ENCODE measurements around the gene AHDC1.

Gene AHDC1

GRCh38 chr1:27564710-27565649 is 39.0 kb downstream of the AHDC1 start:
- no peak for TF ChIP-seq GATA3 (IDR thresholded peaks at IDR 0.05; ENCODE audit: low read depth, low read length)
- no peak for TF ChIP-seq GATA2 (IDR thresholded peaks at IDR 0.05; ENCODE audit: low read depth, low read length)

DNA sequence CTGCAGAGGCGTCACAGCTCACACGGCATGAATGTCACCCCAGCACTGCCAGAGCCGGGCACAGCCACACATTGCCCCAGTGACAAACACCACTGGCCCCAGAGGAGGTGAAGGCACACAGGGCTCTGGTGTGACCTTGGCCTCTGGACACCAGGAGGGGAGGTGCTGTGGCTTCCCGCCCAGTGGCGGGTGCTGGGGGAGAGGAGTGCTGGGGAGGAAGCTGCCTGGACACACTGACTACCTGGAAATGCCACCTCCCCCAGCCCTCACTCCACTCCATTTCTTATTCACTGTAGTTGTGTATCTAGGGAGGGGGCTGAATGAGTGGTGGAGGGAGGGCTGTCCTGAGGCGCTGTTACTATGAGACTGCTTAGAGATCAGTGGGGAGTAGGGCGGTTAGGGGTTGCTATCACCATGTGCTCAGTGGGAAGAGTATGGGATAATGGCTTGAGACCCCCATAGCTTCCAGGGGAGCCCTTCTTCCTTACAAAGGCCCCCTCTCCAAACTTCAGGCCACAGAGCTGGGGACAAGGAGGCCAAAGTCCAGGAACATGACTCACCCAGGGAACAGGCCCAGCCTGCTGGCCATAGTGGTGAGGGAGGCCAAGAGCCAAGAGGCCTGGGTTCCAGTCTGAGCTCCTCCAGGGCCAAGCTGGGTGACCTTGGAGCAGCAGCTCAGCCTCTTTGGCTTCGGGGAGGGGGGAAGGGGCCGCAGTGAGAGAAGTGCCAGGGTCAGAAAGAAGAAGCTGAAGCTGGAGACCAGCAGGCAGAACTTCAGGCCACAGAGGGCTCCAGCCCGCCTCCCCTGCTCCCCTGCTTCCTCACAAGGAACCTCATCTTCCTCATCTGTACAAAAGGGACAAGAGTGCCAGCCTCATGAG is 40.1 kb downstream of the AHDC1 start:
- TF ChIP-seq GATA3 (IDR thresholded peaks at IDR 0.05; ENCODE audit: low read depth, low read length) (no peak), GATA2 (IDR thresholded peaks at IDR 0.05; ENCODE audit: low read depth, low read length) (no peak)

DNA sequence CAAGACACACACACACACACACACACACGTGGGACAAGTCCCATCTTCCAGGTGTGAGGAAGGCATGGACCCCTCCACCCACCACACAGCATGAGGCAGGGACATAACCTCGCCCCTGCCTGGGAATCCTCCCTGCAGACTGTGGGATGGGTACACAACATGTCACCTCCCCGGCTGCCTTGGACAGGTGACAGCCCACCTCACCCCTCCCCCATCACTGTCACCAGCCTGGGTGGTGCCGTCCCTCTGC is 40.7 kb downstream of the AHDC1 start:
- no peak for TF ChIP-seq GATA2 (IDR thresholded peaks at IDR 0.05; ENCODE audit: low read depth, low read length)
- TF ChIP-seq GATA3 (IDR thresholded peaks at IDR 0.05; ENCODE audit: low read depth, low read length), result no peak

- no peak for TF ChIP-seq GATA2 (IDR thresholded peaks at IDR 0.05; ENCODE audit: low read depth, low read length)
- TF ChIP-seq GATA3 (IDR thresholded peaks at IDR 0.05; ENCODE audit: low read depth, low read length), result no peak
Measured at GRCh38 chr1:27562534-27563340, 41.2 kb downstream of the AHDC1 start.

- no peak for TF ChIP-seq GATA3 (IDR thresholded peaks at IDR 0.05; ENCODE audit: low read depth, low read length)
- no peak for TF ChIP-seq GATA2 (IDR thresholded peaks at IDR 0.05; ENCODE audit: low read depth, low read length)
Measured at GRCh38 chr1:27562021-27562420, 41.9 kb downstream of the AHDC1 start.

- no peak for TF ChIP-seq GATA2 (IDR thresholded peaks at IDR 0.05; ENCODE audit: low read depth, low read length)
- TF ChIP-seq GATA3 (IDR thresholded peaks at IDR 0.05; ENCODE audit: low read depth, low read length), result no peak
Measured at GRCh38 chr1:27561124-27561899, 42.6 kb downstream of the AHDC1 start.

- TF ChIP-seq GATA2 (IDR thresholded peaks at IDR 0.05; ENCODE audit: low read depth, low read length) (no peak), GATA3 (IDR thresholded peaks at IDR 0.05; ENCODE audit: low read depth, low read length) (no peak)
Measured at GRCh38 chr1:27560268-27561123, 43.4 kb downstream of the AHDC1 start.

GRCh38 chr1:27559466-27560030 is 44.4 kb downstream of the AHDC1 start:
- TF ChIP-seq GATA2 (IDR thresholded peaks at IDR 0.05; ENCODE audit: low read depth, low read length), result no peak
- TF ChIP-seq GATA3 (IDR thresholded peaks at IDR 0.05; ENCODE audit: low read depth, low read length), result no peak

DNA sequence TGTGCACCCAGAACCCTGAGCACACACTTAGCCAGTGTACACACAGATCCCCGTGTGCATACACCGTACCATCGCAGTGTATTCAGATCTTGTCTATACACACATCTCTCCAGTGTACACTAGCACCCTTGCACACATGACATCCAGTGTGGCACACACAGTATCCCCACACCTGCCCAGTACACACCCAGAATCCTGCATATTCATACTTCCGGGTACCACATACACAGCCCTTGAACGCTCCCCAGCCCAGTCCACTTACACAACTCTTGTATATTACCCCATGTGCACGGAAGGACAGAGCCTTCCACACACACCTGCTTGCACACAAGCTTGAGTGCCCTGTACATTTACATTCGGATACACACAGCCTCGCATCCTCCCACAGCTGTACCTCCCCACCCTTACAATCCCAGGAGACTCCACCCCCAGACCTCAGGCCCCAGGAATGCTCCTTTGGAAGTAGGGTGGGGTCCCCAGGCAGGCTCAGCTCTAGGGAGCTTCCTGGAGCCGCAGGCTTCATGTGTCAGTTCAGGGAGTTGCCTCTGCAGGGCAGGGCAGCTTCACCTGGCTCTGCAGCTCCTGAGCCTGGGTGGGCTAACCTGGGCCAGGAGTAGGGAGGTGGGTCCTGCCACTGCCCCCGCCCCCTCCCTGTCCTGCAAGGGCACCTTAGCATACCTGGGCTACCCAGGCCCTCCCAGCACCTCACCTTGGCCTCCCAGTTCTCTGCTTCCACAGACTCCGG is 46.2 kb downstream of the AHDC1 start:
- TF ChIP-seq GATA2 (IDR thresholded peaks at IDR 0.05; ENCODE audit: low read depth, low read length) (no peak), GATA3 (IDR thresholded peaks at IDR 0.05; ENCODE audit: low read depth, low read length) (no peak)

DNA sequence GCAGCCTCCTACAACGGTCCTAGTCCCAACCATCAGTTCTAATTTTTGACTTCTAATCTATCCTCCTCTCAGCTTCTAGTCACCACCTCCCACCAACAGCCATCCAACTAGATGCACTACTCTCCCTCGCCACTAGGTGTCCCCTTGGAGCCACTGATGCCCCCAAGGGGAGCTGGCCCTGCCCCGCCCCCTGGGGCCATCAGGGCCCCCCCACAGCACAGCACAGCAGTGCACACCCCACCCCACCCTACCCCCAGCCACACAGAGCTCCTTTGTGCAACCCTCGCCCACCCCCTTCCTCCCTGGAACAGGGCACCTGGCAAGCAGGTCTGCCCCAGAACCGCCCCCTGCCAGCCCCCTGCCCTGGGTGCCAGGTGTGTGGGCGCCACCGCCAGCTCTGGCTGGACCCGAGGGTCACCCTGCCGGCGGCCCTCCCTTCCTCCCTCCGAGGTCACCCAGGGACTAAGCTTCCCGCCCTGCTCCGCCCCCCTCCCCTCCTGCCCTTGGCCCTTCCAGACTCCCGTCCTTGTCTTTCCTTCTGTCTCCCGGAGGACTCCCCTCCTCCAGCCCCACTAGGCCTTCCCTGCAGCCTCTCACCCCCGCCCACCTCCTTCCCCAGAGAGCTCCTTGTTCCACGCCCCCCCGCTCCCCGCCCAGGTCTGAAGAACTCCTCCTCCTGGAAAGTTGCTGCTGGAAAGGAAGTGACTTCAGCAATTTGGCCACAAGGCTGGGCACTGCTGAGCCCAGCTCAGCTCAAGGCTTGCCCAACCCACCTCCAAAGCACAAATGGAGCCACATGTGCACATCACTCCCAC is 47.0 kb downstream of the AHDC1 start:
- TF ChIP-seq GATA3 (IDR thresholded peaks at IDR 0.05; ENCODE audit: low read depth, low read length) (no peak), GATA2 (IDR thresholded peaks at IDR 0.05; ENCODE audit: low read depth, low read length) (no peak)

DNA sequence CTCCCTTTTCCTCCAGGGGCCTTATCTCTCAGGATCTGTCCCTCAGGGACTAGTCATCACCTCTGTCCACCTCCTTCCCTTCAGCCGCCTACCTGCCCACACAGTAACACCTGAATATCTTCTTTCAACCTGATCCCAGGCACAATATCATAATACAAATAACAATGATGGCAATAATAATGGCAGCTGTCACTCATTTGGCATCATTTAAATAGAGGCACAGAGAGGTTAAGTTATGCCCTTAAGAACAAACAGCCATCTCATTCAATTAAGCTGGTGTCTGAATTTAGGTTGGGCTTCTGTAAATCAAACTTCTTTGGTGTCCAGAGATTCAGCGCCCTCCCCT is 47.5 kb downstream of the AHDC1 start:
- TF ChIP-seq GATA3 (IDR thresholded peaks at IDR 0.05; ENCODE audit: low read depth, low read length), result no peak
- no peak for TF ChIP-seq GATA2 (IDR thresholded peaks at IDR 0.05; ENCODE audit: low read depth, low read length)
